ENCODE data around the gene CSF3R. TPM values are rescaled to one million over a fixed set of nuclear protein-coding genes. Genes with fewer than 3 reads are reported as not detected.

The CSF3R gene
- total RNA-seq, 1 donor, result not detected

GRCh38 chr1:36467027-36467410 is 15.7 kb downstream of the CSF3R start:
- no peak for DNase-seq (ENCODE audit: low read depth)
- H3K4me3 ChIP-seq (ENCODE audit: low read depth, low read length), result no peak overlapping the region
- TF ChIP-seq CTCF (IDR thresholded peaks at IDR 0.05; ENCODE audit: insufficient read depth, low read length), result no peak

GRCh38 chr1:36466370-36467026 is 16.2 kb downstream of the CSF3R start:
- no peak for DNase-seq (ENCODE audit: low read depth)
- no peak for TF ChIP-seq CTCF (IDR thresholded peaks at IDR 0.05; ENCODE audit: insufficient read depth, low read length)
- no peak overlapping the region for H3K4me3 ChIP-seq (ENCODE audit: low read depth, low read length)

GRCh38 chr1:36465731-36466369 is 16.9 kb downstream of the CSF3R start:
- DNase-seq (ENCODE audit: low read depth), result peak; percentile 52
- TF ChIP-seq CTCF (IDR thresholded peaks at IDR 0.05; ENCODE audit: insufficient read depth, low read length), result no peak
- no peak overlapping the region for H3K4me3 ChIP-seq (ENCODE audit: low read depth, low read length)

- no peak for TF ChIP-seq CTCF (IDR thresholded peaks at IDR 0.05; ENCODE audit: insufficient read depth, low read length)
- DNase-seq (ENCODE audit: low read depth), result no peak
- peak overlapping the region; percentile 92 for H3K4me3 ChIP-seq (ENCODE audit: low read depth, low read length)
These were observed 17.9 kb downstream of the CSF3R start for GRCh38 chr1:36464605-36465393.

GRCh38 chr1:36463803-36464604 is 18.7 kb downstream of the CSF3R start, which contains the start of gene MRPS15:
Gene MRPS15, minus strand, starts transcription at chr1:36464384. Its CDS starts 109 bp downstream, at chr1:36464275.
- peak within 1 kb of the TSS; percentile 92 for H3K4me3 ChIP-seq (ENCODE audit: low read depth, low read length)
- TF ChIP-seq CTCF (IDR thresholded peaks at IDR 0.05; ENCODE audit: insufficient read depth, low read length), result no peak
- DNase-seq (ENCODE audit: low read depth), result peak; percentile 95

- H3K4me3 ChIP-seq (ENCODE audit: low read depth, low read length), result peak overlapping the region; percentile 92
- DNase-seq (ENCODE audit: low read depth), result no peak
- no peak for TF ChIP-seq CTCF (IDR thresholded peaks at IDR 0.05; ENCODE audit: insufficient read depth, low read length)
These were observed 19.3 kb downstream of the CSF3R start for GRCh38 chr1:36463463-36463802.

Measured in fibroblast of the aortic adventitia (primary cell).